ENCODE data around the gene ROR2.

DNA sequence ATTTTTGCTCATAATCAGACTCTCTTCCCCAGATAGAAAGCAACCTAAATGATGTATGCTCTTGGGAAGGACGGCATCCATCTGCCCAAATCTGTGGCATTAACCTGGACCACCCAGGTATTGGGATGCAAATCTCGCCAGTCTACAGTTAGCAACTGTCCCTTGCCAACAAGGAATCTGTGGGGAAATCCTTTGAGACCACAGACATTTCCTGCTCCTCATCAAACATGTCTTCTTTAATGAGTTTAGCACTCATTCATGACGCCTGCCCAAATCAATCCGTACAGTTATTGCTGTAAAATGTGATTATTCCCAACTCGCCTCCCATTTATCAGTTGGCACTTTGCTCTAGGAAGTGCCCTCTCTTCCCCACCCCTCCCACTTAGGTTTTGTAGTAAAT lies 7.8 kb downstream of the ROR2 start:
- no peak for TF ChIP-seq POLR2AphosphoS5 (IDR thresholded peaks at IDR 0.05)
- no peak for TF ChIP-seq POLR2A (IDR thresholded peaks at IDR 0.05)
- TF ChIP-seq, protein P1, sequence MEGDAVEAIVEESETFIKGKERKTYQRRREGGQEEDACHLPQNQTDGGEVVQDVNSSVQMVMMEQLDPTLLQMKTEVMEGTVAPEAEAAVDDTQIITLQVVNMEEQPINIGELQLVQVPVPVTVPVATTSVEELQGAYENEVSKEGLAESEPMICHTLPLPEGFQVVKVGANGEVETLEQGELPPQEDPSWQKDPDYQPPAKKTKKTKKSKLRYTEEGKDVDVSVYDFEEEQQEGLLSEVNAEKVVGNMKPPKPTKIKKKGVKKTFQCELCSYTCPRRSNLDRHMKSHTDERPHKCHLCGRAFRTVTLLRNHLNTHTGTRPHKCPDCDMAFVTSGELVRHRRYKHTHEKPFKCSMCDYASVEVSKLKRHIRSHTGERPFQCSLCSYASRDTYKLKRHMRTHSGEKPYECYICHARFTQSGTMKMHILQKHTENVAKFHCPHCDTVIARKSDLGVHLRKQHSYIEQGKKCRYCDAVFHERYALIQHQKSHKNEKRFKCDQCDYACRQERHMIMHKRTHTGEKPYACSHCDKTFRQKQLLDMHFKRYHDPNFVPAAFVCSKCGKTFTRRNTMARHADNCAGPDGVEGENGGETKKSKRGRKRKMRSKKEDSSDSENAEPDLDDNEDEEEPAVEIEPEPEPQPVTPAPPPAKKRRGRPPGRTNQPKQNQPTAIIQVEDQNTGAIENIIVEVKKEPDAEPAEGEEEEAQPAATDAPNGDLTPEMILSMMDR (IDR thresholded peaks at IDR 0.05 in 8 of 11, conservative IDR thresholded peaks at IDR 0.05 in 3 of 11): no peak
